ENCODE data around the gene RECQL5.

DNA sequence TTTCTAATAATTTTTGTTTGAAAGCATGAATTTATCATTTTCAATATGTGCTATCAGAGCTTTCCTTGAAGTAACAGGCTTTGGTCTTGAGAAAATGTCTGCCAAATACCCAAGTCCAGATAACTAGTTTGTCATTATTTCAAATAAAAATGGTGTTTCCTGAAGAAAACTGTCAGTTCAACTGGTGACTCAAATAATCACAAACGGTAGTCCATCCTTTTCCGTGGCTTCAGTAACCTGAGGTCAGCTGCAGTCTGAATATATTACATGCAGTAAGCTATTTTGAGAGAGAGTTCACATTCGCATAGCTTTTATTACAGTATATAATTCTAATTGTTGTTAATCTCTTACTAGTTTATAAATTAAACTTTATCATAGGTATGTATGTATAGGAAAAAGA is 9.5 kb upstream of the RECQL5 start:
- TF ChIP-seq GATA2 (IDR thresholded peaks at IDR 0.05; ENCODE audit: low read depth, low read length) (no peak), GATA3 (IDR thresholded peaks at IDR 0.05; ENCODE audit: low read depth, low read length) (no peak)
